HL-60 (cell line): ENCODE data around the gene FAM149A.

Experiments
- DNase-seq, 2 experiments: peaks; one replicate each; pipeline ENCODE4 v3.0.0-alpha.2; 2010 to 2020; ENCODE audit warnings: low read depth in 1 of 2, low spot score in 1 of 2
- H3K27ac ChIP-seq: fragments of 250-450 bp; sonication (Bioruptor Pico); replicated peaks from 2 replicates; pipeline ENCODE4 v1.5.1; 2020; ENCODE audit warnings: mild to moderate bottlenecking, moderate library complexity
- H3K27me3 ChIP-seq: fragments of 250-450 bp; sonication (Bioruptor Pico); 2 replicates; pipeline ENCODE4 v1.5.1; 2021; ENCODE audit warnings: mild to moderate bottlenecking, moderate library complexity; ENCODE audit not compliant: insufficient read depth, poor library complexity, severe bottlenecking
- H3K4me3 ChIP-seq: replicated peaks from 2 replicates; pipeline ENCODE4 v1.5.1; 2011; ENCODE audit warnings: mild to moderate bottlenecking, control low read depth, low read length; ENCODE audit not compliant: insufficient read depth
- GABPA ChIP-seq: IDR thresholded peaks from 2 replicates; pipeline ENCODE4 v1.6.1; 2012; ENCODE audit warnings: low read depth
- POLR2AphosphoS5 ChIP-seq: IDR thresholded peaks from 2 replicates; pipeline ENCODE4 v1.6.1; 2012; ENCODE audit warnings: low read depth
- SPI1 ChIP-seq: IDR thresholded peaks from 2 replicates; pipeline ENCODE4 v1.6.1; 2012; ENCODE audit warnings: low read depth, mild to moderate bottlenecking, borderline replicate concordance
- long read RNA-seq: library from polyadenylated mRNA; unstranded; transcript quantifications from one replicate; pipeline ENCODE4 v2.0.0, GENCODE V29; 2020
- TF ChIP-seq, protein P1 (sequence below): IDR thresholded peaks from one replicate; pipeline ENCODE4 v1.5.1; 2011; ENCODE audit warnings: low read length, control low read depth, inconsistent platforms; ENCODE audit not compliant: insufficient read depth
- TF ChIP-seq, protein P2 (sequence below): IDR thresholded peaks from 2 replicates; pipeline ENCODE4 v1.6.1; 2012; ENCODE audit warnings: low read depth; ENCODE audit not compliant: insufficient replicate concordance

FAM149A gene
- long read RNA-seq: 0 reads

DNA sequence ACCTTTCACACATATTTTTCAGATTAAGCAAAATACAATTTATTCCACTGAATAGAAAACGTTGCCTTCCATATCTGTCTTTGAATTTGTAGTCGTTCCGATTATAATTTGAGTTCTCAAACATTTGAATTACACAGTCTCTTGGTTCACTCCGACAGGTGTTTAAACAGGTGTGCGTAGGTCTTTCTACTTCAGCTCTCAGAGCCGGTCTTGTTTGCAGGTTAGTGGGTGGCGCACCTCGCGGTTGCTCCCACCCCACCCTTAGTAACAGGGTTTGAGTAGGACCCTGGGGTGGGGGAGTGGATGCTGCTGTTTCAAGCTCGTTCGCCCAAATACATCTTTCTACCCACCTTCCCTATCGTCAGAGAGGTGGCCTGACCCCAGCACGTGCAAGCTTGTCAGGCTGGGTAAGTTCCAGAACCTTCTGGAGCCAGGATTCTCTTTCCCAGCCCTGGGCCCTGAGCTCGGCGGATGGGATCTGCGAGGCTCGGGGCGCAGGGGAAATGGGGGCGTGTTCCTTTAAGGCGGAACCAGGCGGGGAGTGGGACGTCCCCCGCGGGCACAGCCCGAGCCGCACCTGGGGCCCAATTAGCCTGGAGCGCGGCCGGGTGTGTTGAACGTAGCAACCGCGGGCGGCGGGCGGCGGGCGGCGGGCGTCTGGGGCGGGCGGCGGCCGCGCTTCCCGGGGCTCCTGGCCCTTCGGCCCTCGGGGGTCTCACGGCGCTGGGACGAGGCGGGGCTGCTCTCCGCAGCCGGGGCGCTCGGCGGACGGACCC lies at the start of gene FAM149A:
TSS of gene FAM149A (plus strand) at position 591 of the 776 bp plus-strand sequence.
- no peak for DNase-seq
- no peak within 1 kb of the TSS for H3K4me3 ChIP-seq
- peaks cover 25% of the 10 kb centered on the region for H3K27me3 ChIP-seq
- no peak within 1 kb of the TSS for H3K27ac ChIP-seq
- TF ChIP-seq, protein P1, sequence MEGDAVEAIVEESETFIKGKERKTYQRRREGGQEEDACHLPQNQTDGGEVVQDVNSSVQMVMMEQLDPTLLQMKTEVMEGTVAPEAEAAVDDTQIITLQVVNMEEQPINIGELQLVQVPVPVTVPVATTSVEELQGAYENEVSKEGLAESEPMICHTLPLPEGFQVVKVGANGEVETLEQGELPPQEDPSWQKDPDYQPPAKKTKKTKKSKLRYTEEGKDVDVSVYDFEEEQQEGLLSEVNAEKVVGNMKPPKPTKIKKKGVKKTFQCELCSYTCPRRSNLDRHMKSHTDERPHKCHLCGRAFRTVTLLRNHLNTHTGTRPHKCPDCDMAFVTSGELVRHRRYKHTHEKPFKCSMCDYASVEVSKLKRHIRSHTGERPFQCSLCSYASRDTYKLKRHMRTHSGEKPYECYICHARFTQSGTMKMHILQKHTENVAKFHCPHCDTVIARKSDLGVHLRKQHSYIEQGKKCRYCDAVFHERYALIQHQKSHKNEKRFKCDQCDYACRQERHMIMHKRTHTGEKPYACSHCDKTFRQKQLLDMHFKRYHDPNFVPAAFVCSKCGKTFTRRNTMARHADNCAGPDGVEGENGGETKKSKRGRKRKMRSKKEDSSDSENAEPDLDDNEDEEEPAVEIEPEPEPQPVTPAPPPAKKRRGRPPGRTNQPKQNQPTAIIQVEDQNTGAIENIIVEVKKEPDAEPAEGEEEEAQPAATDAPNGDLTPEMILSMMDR: no peak
- TF ChIP-seq SPI1 (no peak), POLR2AphosphoS5 (no peak), GABPA (no peak)
- TF ChIP-seq, protein P2, sequence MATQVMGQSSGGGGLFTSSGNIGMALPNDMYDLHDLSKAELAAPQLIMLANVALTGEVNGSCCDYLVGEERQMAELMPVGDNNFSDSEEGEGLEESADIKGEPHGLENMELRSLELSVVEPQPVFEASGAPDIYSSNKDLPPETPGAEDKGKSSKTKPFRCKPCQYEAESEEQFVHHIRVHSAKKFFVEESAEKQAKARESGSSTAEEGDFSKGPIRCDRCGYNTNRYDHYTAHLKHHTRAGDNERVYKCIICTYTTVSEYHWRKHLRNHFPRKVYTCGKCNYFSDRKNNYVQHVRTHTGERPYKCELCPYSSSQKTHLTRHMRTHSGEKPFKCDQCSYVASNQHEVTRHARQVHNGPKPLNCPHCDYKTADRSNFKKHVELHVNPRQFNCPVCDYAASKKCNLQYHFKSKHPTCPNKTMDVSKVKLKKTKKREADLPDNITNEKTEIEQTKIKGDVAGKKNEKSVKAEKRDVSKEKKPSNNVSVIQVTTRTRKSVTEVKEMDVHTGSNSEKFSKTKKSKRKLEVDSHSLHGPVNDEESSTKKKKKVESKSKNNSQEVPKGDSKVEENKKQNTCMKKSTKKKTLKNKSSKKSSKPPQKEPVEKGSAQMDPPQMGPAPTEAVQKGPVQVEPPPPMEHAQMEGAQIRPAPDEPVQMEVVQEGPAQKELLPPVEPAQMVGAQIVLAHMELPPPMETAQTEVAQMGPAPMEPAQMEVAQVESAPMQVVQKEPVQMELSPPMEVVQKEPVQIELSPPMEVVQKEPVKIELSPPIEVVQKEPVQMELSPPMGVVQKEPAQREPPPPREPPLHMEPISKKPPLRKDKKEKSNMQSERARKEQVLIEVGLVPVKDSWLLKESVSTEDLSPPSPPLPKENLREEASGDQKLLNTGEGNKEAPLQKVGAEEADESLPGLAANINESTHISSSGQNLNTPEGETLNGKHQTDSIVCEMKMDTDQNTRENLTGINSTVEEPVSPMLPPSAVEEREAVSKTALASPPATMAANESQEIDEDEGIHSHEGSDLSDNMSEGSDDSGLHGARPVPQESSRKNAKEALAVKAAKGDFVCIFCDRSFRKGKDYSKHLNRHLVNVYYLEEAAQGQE: no peak

DNA sequence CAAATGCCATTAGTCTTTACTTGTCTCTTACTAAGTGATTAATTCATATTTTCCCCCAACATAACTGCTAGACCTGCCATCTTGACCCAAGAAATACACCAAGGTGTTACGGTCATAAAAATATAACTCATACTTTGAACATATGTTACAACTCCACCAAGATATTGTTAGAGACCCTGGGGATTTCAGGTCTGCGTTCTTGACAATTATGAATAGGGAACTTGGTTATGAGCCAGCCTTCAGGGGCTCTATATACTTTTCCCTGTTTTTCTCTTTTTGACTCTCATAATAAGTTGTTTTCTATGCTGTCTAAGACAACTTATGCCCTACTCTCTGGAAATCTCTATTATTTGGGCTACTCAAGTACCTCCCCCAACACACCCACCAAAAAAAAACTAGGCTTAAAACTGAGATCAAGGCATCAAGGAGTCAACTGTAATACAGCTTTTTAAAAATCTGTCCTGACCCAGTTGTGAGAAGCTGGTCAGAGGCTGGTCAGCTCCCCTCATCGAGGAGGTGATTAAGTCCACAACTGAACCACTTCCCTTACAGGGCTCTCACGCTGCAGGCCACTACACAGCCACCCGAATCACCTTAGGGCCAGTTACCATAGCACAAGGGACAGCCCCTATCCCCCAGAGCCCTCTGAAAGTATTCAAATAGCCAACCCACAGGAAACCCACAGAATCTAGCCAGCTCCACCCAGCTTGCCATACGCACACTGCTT lies 46.1 kb upstream of the FAM149A start:
- no peak overlapping the region for H3K4me3 ChIP-seq
- TF ChIP-seq SPI1: no peak
- TF ChIP-seq, protein P2: no peak
- no peak for TF ChIP-seq GABPA
- no peak for DNase-seq
- no peak overlapping the region for H3K27ac ChIP-seq
- no peaks in the 10 kb centered on the region for H3K27me3 ChIP-seq

DNA sequence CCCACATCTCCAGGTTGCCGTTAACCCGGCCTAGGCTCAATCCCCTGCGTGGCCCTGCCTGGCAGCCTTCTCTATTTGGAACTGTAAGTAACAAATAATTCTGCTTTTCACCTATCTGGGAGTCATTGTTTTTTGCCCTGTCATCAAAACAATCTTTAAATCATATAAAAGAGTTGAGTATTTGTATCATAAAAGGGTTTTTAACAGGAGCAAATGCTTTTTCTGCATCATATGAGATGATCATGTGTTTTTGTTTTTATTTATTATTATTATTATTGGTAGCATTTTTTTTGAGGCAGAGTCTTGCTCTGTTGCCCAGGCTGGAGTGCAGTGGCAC lies 45.6 kb upstream of the FAM149A start:
- DNase-seq: no peak

DNA sequence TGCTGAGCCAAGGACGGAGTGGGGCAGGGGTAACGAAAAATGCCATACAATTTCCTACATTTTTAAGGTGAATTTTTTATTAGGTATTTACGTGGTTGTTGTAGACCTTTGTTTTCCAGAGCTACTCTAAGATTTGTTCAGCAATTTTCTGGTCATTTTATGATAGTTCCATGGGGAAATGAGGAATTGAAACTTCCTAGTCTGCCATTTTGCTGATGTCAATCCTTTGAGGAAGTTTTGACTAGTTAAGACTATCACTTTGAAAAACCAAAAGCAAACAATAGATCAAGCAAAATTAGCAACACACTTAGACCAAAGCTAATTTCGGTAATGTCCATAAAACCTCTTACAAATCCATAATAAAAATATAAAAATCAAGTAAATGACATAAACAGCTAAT lies 42.6 kb upstream of the FAM149A start:
- no peak for DNase-seq
- no peak for TF ChIP-seq SPI1
- Histone ChIP-seq H3K4me3 (no peak overlapping the region), H3K27me3 (no peaks in the 10 kb centered on the region), H3K27ac (no peak overlapping the region)

More for the DNA sequence above, 45.6 kb upstream of the FAM149A start:
- H3K27me3 ChIP-seq: no peaks in the 10 kb centered on the region
- H3K27ac ChIP-seq: no peak overlapping the region
- H3K4me3 ChIP-seq: no peak overlapping the region
- TF ChIP-seq, protein P1: no peak
- no peak for TF ChIP-seq SPI1
